Right lobe of liver (tissue), 4 donors: ENCODE results near the gene PFKFB1.

Source experiments
- POLR2A ChIP-seq: fragments of 450-650 bp; IDR thresholded peaks from one replicate; pipeline ENCODE4 v1.6.1; 2017; ENCODE audit warnings: antibody characterized with exemption, mild to moderate bottlenecking
- TF ChIP-seq, protein P1 (sequence below), 4 donors: fragments of 200-600 bp in 3 of 4; fragments of 450-650 bp in 1 of 4; IDR thresholded peaks; one replicate each; pipeline versions ENCODE4 v1.5.1 to v1.8.0; 2016 to 2022; ENCODE audit warnings: antibody characterized with exemption in 4 of 4, mild to moderate bottlenecking in 2 of 4
- donor health status: DM: no; HTN: no; CAD: no.
- donor health status: DM: no; HTN: no; CAD: no.
- donor health status: DM: no; HTN: yes; CAD: no.

DNA sequence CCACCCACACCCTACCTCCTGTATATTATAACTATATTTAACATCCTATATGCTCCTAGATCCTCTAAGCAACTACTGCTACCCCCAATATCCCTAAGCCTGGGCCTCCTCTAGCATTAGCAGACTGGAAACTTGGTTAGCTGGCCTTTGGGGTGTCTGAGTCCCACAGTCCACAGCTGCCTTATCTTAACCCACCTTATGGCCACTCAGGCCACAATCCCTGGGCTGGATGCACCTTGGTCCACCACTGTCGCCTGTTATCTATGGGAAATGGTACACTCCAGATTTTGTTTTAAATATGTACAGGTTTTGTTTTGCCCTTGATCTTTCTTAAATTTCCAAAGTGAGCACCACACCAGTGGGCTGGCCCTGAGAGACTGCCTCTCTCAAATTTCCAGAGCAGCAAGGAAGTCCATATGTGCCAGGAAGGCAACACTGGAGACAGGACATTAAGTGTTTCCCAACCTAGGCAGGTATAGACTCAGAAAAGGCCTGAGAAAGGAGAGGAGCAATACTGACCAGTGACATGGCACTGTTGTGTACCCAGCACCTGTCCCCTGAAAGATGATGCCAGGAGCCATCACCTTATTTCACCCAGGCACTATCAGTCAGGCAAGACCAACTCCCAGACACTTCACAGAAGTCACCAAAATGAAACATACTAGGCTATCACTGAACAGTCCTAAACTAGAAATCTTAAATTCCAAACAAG, 921 bp downstream of the PFKFB1 start:
- TF ChIP-seq, protein P1, sequence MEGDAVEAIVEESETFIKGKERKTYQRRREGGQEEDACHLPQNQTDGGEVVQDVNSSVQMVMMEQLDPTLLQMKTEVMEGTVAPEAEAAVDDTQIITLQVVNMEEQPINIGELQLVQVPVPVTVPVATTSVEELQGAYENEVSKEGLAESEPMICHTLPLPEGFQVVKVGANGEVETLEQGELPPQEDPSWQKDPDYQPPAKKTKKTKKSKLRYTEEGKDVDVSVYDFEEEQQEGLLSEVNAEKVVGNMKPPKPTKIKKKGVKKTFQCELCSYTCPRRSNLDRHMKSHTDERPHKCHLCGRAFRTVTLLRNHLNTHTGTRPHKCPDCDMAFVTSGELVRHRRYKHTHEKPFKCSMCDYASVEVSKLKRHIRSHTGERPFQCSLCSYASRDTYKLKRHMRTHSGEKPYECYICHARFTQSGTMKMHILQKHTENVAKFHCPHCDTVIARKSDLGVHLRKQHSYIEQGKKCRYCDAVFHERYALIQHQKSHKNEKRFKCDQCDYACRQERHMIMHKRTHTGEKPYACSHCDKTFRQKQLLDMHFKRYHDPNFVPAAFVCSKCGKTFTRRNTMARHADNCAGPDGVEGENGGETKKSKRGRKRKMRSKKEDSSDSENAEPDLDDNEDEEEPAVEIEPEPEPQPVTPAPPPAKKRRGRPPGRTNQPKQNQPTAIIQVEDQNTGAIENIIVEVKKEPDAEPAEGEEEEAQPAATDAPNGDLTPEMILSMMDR (IDR thresholded peaks at IDR 0.05): no peak
- no peak for TF ChIP-seq POLR2A
